GM19239 (cell line): Measurements from ENCODE around the gene MAPKBP1.

Source experiments
- DNase-seq: peaks from one replicate; pipeline ENCODE4 v3.0.0; 2011; ENCODE audit warnings: low spot score; ENCODE audit not compliant: insufficient read length
- FAIRE-seq: peaks from 2 replicates; lab custom pipeline; 2011; peaks lifted over from hg19 to GRCh38; lab: Jason Lieb, UNC

Gene MAPKBP1

GRCh38 chr15:41782371-41783282 is 8.3 kb downstream of the MAPKBP1 start:
- FAIRE-seq (no peak), DNase-seq (no peak)

- DNase-seq: no peak
- no peak for FAIRE-seq
These were observed 9.0 kb downstream of the MAPKBP1 start for GRCh38 chr15:41783296-41783695.

DNA sequence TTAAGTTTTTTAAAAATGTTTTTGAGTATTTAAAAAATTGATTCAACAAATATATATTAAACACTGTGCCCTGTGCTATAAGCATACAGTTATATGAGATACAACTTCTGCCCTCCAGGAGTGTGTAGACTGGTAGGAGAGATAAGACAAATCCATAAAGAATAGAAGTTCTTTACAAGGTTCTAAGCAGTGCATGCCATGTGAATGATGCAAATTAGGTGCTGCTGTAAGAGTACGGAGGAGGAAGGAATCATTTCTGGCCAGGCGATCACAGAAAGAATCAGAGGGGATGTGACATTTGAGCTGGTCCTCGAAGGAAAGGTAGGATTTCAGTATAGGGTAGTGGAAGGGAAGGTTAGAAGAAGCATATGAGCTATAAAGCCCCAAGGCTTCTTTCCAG is 14.0 kb downstream of the MAPKBP1 start:
- DNase-seq (no peak), FAIRE-seq (no peak)

DNA sequence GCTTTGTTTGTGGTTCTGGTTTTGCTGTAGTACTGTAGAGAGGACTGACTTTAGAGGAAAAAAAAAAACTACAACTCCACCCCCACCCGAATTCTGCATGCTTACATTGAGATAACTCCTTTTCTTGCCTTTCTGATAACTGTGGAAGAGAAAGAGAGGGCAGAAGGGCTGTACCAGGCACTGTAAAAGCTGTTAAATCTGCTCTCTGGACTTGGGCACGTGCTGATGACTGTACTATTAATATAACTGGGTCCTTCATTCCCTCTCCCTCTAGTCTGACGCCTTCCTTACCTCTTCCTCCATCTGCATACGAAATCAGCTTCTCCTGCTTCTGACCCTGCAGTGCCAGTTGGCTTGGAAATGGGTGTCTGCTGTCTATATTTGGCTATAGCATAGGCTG is 15.0 kb downstream of the MAPKBP1 start:
- DNase-seq (no peak), FAIRE-seq (no peak)

- no peak for FAIRE-seq
- DNase-seq: no peak
These were observed 15.4 kb downstream of the MAPKBP1 start for GRCh38 chr15:41789662-41790061.

DNA sequence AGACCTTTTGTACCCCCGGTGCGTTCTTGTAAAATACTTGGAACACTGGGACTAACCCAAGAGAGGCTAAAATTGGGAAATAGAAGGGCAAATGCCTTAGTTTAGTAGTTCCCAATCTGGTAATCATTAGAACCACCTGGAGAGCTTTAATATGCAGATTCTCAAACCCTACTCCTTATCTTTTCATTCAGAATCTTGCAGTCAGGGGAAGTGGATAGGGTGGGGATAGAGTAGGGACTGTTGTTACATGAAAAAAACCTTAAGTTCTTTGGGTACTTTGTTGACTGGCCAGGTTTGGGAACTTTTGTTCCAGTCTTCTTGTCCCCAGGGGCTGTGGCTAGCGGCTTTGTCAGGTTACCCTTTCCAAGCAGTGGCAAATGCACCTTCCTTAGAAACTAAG is 15.9 kb downstream of the MAPKBP1 start:
- DNase-seq (no peak), FAIRE-seq (no peak)

DNA sequence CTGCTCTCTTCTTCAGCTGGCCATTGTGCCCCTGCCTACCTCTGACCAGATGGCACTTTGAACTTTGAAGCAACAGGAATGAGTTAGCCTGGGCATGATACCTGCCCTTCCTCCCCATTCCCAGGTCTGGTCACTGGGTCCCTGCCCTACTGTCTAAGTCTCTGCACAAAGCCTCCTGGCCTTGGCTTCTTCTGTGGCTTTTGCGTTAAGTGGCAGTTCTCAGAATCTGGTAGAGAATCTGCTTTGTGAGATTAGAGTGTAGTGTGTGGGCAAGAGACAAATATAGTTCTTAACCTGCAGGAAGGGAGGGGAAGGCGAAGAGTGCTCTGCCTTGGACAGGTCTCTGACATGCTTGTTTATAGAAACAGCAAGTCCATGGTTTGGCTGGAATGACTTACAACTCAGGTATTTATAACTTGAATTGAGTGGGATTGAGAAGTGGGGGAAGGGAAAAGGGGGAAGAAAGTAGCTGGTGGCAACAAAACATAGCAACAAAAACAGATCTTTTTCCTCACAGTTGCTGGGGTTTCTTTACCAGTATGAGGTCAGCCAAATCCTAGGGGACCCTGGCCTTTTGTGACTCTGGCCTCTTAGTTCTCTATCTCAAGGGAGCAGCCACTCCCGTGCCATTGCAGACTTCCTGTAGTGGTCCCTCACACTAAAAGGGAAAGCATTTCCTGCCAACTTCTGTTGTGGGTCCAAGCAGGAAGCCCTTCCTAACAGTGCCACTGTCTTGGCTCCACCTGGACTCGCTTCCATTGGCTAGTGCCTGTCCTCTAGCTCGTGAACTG is 16.7 kb downstream of the MAPKBP1 start:
- DNase-seq (no peak), FAIRE-seq (no peak)

DNA sequence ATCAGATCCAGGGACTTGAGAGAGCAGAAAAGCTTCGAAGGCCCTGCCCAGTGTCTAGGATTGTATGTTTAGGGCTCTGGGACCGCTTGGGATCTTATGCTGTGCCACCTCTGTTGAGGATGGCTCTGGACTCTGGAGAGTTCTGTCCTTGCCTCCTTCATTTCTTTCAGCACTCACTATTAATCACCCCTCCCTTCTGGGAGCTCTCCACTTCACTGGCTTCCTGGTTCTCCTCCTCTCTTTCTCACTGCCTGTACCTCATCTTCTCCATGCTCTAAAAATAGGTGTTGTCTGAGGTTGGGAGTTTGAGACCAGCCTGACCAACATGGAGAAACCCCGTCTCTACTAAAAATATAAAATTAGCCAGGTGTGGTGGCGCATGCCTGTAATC is 17.3 kb downstream of the MAPKBP1 start:
- no peak for DNase-seq
- FAIRE-seq: no peak

DNA sequence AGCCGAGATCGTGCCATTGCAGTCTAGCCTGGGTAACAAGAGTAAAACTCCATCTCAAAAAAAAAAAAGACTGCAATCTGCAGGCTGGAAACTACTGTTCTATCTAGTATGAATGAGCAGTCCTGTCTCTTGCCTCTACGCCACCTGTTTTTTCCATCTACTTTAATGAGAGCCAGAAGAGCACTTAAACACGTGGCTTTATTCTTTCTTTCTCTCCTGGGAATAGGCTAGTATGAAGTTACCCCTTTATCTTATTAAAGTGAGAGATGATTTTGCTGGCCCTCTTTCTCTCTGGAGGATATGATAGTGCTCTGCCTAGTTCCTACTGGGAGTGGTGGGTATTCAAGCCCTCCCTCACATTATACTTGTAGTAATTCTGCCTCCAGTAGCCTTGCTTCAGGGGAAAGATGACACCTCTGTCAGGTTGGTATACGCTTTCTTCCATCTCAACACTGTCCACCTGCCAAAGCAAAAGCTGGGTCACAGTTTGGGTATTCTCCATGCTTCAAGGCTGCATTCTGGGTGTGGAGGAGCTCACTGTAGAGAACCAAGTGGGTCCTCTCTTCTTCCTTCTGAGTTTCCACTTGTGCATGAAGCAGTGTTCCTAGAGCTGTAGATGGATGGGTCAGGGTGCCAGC is 17.8 kb downstream of the MAPKBP1 start:
- DNase-seq (no peak), FAIRE-seq (no peak)

- no peak for FAIRE-seq
- no peak for DNase-seq
These were observed 19.8 kb downstream of the MAPKBP1 start for GRCh38 chr15:41794081-41794480.

- no peak for FAIRE-seq
- DNase-seq: no peak
These were observed 21.9 kb downstream of the MAPKBP1 start for GRCh38 chr15:41795996-41796856.

GRCh38 chr15:41797201-41797944 is 23.1 kb downstream of the MAPKBP1 start:
- no peak for DNase-seq
- no peak for FAIRE-seq

DNA sequence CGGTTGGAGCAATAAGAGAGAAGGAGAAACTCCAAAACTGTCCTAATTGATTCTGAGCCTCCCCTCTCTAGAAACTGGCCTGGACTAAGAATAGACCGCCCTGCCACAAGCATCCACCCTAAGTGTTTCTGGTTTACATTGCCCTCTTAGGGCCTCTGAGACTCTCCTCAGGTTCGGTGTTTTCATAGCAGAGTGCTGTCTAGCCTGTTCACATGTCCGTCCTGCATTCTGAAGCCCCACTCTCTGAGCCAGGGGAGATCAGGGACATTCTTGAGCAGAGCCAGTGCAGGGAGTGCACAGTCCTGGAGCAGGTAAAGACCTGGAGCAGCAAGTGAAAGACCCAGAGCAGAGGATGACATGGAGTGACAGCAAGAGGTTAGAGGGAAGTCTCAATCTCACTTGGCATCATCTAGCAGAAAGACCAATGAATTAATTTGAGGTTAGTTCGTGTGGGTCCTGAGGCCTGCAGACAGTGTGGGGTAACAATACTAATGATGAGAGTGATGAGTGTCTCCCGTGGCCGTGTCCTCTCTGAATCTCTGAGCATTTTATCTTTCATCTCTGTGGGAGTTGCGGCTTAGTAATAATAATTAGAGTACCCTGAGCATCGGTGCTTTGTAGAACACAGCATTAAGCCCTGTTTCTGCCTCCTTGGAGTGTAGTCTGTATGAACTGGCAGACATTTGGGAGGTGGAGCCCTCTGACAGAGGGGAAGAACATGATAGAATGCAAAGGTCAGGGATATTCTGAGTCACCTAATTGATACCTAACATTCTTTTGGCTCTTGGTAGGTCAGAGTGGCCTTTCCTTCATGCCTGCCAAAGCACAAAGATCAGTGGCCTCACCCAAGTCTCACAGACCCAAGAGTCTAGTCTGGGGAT is 24.6 kb downstream of the MAPKBP1 start:
- FAIRE-seq (no peak), DNase-seq (no peak)

- FAIRE-seq (no peak), DNase-seq (no peak)
These were observed 25.2 kb downstream of the MAPKBP1 start for GRCh38 chr15:41799488-41799805.

DNA sequence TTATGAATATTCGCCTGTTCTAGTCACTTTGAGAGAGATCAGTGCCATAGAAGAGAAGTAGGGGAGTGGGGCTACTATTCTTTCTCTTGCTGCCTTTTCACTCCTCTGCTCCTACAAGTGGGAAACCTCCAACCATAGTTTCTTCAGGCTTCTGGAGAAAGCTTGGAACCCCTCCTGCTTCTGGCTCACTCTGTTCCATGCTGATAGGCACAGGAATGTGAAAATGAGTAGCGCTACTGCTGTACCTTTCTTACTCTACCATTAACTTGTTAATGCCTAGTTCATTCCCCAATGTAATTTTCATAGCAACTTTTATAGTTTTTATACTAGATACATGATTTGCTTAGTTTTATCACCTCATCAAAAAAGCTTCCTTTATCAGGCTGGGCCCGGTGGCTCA is 26.9 kb downstream of the MAPKBP1 start:
- FAIRE-seq: no peak

DNA sequence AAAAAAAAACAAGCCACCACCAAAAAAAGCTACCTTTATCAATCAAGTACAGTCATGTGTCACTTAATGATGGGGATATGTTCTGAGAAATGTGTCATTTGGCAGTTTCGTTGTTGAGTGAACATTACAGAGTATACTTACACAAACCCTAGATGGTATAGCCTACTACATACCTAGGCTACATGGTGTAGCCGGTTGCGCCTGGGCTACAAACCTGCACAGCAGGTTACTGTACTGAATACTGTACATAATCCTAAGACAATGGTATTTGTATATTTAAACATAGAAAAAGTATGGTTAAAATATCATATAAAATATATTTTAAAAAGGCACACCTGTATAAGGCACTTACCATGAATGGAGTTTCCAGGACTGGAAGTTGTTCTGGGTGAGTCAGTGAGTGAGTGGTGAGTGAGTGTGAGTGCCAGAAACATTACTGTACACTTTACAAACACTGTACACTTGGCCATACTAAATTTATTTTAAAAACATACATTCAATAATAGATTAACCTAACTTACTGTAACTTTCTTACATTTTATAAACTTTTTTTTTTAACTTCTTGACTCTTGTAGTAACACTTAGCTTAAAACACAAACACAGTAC is 27.7 kb downstream of the MAPKBP1 start:
- no peak for FAIRE-seq
- no peak for DNase-seq

More for the DNA sequence above, 26.9 kb downstream of the MAPKBP1 start:
- no peak for DNase-seq

- no peak for DNase-seq
These were observed 30.1 kb downstream of the MAPKBP1 start for GRCh38 chr15:41804361-41804760.

More at GRCh38 chr15:41804361-41804760, 30.1 kb downstream of the MAPKBP1 start:
- FAIRE-seq: no peak
